Prostate gland (tissue), 2 donors: Measurements from ENCODE around the gene FASN. TPM values are rescaled to one million over a fixed set of nuclear protein-coding genes. Genes with fewer than 3 reads are reported as not detected.

ENCODE experiments used
- DNase-seq: peaks from one replicate; pipeline ENCODE4 v3.0.0-alpha.2; 2019; ENCODE audit warnings: low spot score
- H3K27ac ChIP-seq, 2 donors: fragments of 200-600 bp; sonication (generic); 2 replicates each; pipeline ENCODE4 v1.5.1; 2017 to 2019
- H3K27me3 ChIP-seq: fragments of 200-600 bp; sonication (generic); replicated peaks from 2 replicates; pipeline ENCODE4 v1.5.1; 2019; ENCODE audit not compliant: insufficient read depth
- H3K36me3 ChIP-seq, 2 donors: fragments of 200-600 bp; sonication (generic); 1 replicate in 1 of 2; 2 replicates in 1 of 2; pipeline versions ENCODE4 v1.5.1 to v1.8.1; 2017 to 2019
- H3K4me1 ChIP-seq: fragments of 200-600 bp; sonication (generic); replicated peaks from 2 replicates; pipeline ENCODE4 v1.5.1; 2019
- H3K4me3 ChIP-seq, 2 donors: fragments of 200-600 bp; sonication (generic); 2 replicates each; pipeline ENCODE4 v1.5.1; 2017 to 2019
- H3K9me3 ChIP-seq: fragments of 200-600 bp; sonication (generic); 2 replicates; pipeline ENCODE4 v1.5.1; 2017
- POLR2A ChIP-seq: fragments of 450-650 bp; IDR thresholded peaks from one replicate; pipeline ENCODE4 v1.6.1; 2016; ENCODE audit warnings: antibody characterized with exemption, mild to moderate bottlenecking
- POLR2AphosphoS5 ChIP-seq: sonication (generic); formaldehyde crosslinking; IDR thresholded peaks from one replicate; pipeline ENCODE4 v1.6.1; 2017; ENCODE audit warnings: antibody characterized with exemption
- WGBS: methylation state at CpG from one replicate; pipeline ENCODE4 v1.1.5; 2018; 5-methylcytosine and 5-hydroxymethylcytosine counted together
- intact Hi-C: fragments of 100-400 bp; cut with DNase I; formaldehyde crosslinking; loops from one replicate; pipeline ENCODE4 v1.14.2; 2022
- total RNA-seq, 2 donors: library from RNA; depleted of rRNA; stranded (reverse); fragments of >200 nt; gene quantifications; one replicate each; pipeline ENCODE4 v1.1.0, GENCODE V29; 2016
- TF ChIP-seq, protein P1 (sequence below), 4 experiments: fragments of 200-600 bp in 2 of 4; fragments of 450-650 bp in 2 of 4; sonication (generic) in 2 of 4; IDR thresholded peaks; 1 replicate in 3 of 4; 2 replicates in 1 of 4; pipeline ENCODE4 v1.5.1; 2016 to 2019; ENCODE audit warnings: antibody characterized with exemption in 4 of 4, mild to moderate bottlenecking in 2 of 4, moderate library complexity in 2 of 4

FASN gene
- total RNA-seq, 2 donors from 2014 or later = 192 to 388 TPM

DNA sequence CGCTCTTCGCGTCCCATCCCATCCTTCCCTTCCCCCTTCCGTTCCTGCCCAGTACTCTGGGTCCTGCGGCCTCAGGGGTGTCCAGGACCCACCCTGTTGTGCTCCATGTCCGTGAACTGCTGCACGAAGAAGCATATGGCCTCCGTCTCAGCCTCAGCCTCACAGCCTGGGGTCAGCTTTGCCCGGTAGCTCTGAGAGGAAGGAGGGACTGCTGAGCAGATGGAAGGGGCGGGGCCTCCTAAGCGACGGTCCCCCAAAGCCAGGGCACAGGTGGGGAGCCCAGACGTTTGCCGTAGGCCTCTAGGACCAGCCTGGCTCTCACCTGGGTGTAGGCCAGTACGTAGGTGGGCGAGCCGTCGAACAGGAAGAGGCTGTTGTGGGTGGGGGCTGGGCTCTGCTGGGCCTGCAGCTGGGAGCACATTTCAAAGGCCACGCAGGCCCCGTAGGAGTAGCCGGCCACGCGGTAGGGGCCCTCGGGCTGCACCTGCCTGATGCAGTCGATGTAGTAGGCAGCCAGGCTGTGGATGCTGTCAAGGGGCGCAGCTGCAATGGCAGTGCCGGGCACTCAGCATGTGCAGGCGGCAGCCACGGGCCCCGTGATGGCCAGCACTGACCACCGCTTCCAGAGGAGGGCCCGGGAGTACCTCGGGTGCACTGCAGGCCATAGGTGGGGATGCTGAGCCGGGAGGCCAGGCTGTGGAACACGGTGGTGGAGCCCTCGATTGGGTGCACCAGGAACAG, 17.8 kb downstream of the FASN start:
- no peaks in the 10 kb centered on the region for H3K27me3 ChIP-seq
- H3K27ac ChIP-seq = no peak overlapping the region
- intact Hi-C loops = no loop called here
- no peaks in the 10 kb centered on the region for H3K9me3 ChIP-seq
- DNase-seq = no peak
- no peak overlapping the region for H3K4me3 ChIP-seq
- WGBS = 91% methylated on average over 36 of the region's 36 CpGs
- TF ChIP-seq, protein P1, sequence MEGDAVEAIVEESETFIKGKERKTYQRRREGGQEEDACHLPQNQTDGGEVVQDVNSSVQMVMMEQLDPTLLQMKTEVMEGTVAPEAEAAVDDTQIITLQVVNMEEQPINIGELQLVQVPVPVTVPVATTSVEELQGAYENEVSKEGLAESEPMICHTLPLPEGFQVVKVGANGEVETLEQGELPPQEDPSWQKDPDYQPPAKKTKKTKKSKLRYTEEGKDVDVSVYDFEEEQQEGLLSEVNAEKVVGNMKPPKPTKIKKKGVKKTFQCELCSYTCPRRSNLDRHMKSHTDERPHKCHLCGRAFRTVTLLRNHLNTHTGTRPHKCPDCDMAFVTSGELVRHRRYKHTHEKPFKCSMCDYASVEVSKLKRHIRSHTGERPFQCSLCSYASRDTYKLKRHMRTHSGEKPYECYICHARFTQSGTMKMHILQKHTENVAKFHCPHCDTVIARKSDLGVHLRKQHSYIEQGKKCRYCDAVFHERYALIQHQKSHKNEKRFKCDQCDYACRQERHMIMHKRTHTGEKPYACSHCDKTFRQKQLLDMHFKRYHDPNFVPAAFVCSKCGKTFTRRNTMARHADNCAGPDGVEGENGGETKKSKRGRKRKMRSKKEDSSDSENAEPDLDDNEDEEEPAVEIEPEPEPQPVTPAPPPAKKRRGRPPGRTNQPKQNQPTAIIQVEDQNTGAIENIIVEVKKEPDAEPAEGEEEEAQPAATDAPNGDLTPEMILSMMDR (IDR thresholded peaks at IDR 0.05) = no peak
- no peak for TF ChIP-seq POLR2AphosphoS5
- TF ChIP-seq POLR2A = no peak
- peaks cover 47 to 48% of the 10 kb centered on the region in 2 donors for H3K36me3 ChIP-seq
- H3K4me1 ChIP-seq = no peaks in the 10 kb centered on the region

DNA sequence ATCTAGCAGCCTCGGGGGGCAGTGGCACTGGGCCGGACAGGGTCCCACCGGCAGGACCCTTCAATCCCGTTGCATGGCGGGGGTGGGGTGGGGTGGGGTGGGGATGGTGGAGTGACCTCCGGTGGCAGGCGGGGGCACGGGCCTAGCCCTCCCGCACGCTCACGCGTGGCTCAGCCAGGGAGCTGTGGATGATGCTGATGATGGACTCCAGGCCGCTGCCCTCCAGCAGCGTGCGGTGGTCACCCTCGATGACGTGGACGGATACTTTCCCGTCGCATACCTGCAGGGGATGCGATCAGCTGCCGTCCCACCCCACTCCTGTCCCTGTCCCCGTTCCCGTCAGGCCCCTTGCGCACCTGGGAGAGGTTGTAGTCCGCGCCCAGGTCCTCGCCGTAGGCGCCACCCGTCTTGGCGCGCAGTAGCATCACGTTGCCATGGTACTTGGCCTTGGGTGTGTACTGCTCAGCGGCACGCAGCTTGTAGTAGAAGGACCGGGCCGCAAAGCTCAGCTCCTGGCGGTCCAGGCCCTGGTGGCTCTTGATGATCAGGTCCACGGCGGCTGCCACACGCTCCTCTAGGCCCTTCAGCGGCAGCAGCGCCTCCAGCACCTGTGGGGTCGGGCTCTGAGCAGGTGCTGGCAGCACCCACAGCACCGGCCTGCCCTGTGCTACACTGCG, 18.9 kb downstream of the FASN start:
- Histone ChIP-seq H3K4me1 (no peaks in the 10 kb centered on the region), H3K9me3 (no peaks in the 10 kb centered on the region), H3K27ac (no peak overlapping the region), H3K4me3 (no peak overlapping the region), H3K36me3 (peaks cover 37 to 38% of the 10 kb centered on the region in 2 donors), H3K27me3 (no peaks in the 10 kb centered on the region)
- intact Hi-C loops = no loop called here
- DNase-seq = no peak
- TF ChIP-seq, protein P1 (IDR thresholded peaks at IDR 0.05) = no peak
- TF ChIP-seq POLR2AphosphoS5 = no peak
- TF ChIP-seq POLR2A = no peak
- 92% methylated on average over 35 of the region's 47 CpGs for WGBS

DNA sequence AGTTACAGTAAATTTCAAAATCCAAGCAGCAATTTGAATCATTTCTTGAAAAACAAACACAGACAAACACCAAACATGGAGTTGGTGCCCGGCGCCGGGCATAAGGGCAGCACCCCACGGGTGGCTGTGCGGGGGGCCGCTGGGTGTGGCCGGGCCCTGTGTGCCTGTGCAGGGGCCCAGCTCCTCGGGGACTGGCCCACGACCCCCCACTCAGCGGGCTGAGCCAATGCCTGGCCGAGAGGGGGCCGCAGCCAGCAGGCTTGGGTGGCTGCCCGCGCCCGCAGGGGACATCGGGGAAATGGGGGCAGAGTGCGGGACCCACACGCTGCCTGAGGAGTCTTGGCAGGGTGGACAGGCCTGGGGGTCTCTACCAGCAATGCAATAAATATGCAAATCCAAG, 19.6 kb downstream of the FASN start:
- peaks cover 30 to 31% of the 10 kb centered on the region in 2 donors for H3K36me3 ChIP-seq
- TF ChIP-seq POLR2AphosphoS5 (no peak), POLR2A (no peak)
- TF ChIP-seq, protein P1 (IDR thresholded peaks at IDR 0.05) = no peak
- H3K27ac ChIP-seq = no peak overlapping the region
- intact Hi-C loops = no loop called here
- 89% methylated on average over 9 of the region's 18 CpGs for WGBS
- H3K9me3 ChIP-seq = no peaks in the 10 kb centered on the region
- no peaks in the 10 kb centered on the region for H3K27me3 ChIP-seq
- no peak for DNase-seq
- H3K4me1 ChIP-seq = no peaks in the 10 kb centered on the region
- H3K4me3 ChIP-seq = no peak overlapping the region

DNA sequence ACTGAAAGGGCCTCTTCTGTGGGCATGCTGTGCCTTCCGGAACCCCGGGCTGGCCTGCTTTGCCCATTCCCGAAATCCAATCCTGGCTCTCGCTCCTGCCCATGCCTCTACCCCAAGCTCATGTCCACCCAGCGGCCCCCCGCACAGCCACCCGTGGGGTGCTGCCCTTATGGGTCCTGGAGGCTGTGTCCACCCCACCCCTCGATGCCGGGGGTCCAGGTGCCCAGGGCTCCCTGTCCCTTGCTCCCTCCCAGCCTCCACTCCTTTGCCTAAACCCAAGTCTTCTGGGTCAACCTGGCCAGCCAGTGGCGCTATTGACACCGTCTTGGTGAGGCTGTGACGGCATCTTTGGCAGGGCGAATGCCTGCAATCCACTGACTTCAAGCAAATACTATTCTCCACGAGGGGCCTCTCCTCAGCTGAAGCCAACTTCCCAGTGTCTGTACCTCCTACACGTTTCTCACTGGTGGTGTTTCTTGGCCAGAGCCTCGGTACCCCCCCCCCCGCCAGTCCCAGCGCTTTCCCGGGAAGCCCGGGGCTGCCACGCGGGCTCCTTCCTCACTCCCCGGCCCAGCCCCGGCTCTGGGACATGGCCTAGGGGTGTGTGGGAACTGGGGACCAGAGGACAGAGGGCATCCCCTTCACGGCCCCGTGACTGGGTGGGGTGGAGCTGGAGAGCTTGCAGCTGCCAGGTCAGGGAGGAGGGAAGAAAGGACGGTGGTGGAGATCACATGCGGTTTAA, 20.2 kb downstream of the FASN start:
- TF ChIP-seq POLR2AphosphoS5 (no peak), POLR2A (no peak)
- TF ChIP-seq, protein P1 (IDR thresholded peaks at IDR 0.05) = no peak
- Histone ChIP-seq H3K4me3 (no peak overlapping the region), H3K27ac (no peak overlapping the region), H3K27me3 (no peaks in the 10 kb centered on the region), H3K4me1 (no peaks in the 10 kb centered on the region), H3K36me3 (peaks cover 24 to 25% of the 10 kb centered on the region in 2 donors), H3K9me3 (no peaks in the 10 kb centered on the region)
- intact Hi-C loops = no loop called here
- 70% methylated on average over 28 of the region's 28 CpGs for WGBS
- no peak for DNase-seq
